H9 (cell line): ENCODE measurements around the gene RRBP1. TPM values are rescaled to one million over a fixed set of nuclear protein-coding genes. Genes with fewer than 3 reads are reported as not detected.

Source experiments
- DNase-seq: peaks from one replicate; pipeline ENCODE4 v3.0.0-alpha.2; 2017
- H2AFZ ChIP-seq: one replicate; pipeline ENCODE4 v1.6.1; 2013; ENCODE audit warnings: mild to moderate bottlenecking, low read length, control low read depth, moderate library complexity
- H2AK5ac ChIP-seq: 2 replicates; pipeline ENCODE4 v1.6.1; 2013; ENCODE audit warnings: low read length, control low read depth, mixed read lengths; ENCODE audit not compliant: insufficient read length
- H2BK120ac ChIP-seq: one replicate; pipeline ENCODE4 v1.6.1; 2013; ENCODE audit warnings: low read depth, mild to moderate bottlenecking, low read length, control low read depth, inconsistent platforms; ENCODE audit not compliant: poor library complexity, severe bottlenecking
- H2BK12ac ChIP-seq: 2 replicates; pipeline ENCODE4 v1.6.1; 2013; ENCODE audit warnings: low read length, control low read depth, mixed read lengths, low read depth; ENCODE audit not compliant: insufficient read length
- H2BK15ac ChIP-seq: 2 replicates; pipeline ENCODE4 v1.6.1; 2013; ENCODE audit warnings: low read depth, low read length, control low read depth
- H2BK20ac ChIP-seq: one replicate; pipeline ENCODE4 v1.6.1; 2013; ENCODE audit warnings: low read depth, mild to moderate bottlenecking, low read length, control low read depth, inconsistent platforms; ENCODE audit not compliant: poor library complexity, severe bottlenecking
- H2BK5ac ChIP-seq: 2 replicates; pipeline ENCODE4 v1.6.1; 2013; ENCODE audit warnings: low read length, control low read depth, mixed read lengths; ENCODE audit not compliant: insufficient read length
- H3K14ac ChIP-seq: 2 replicates; pipeline ENCODE4 v1.6.1; 2013; ENCODE audit warnings: low read length, control low read depth; ENCODE audit not compliant: insufficient read depth
- H3K18ac ChIP-seq: 2 replicates; pipeline ENCODE4 v1.6.1; 2013; ENCODE audit warnings: low read depth, mild to moderate bottlenecking, mixed read lengths, low read length, control low read depth; ENCODE audit not compliant: insufficient read length
- H3K23ac ChIP-seq: 2 replicates; pipeline ENCODE4 v1.6.1; 2013; ENCODE audit warnings: low read length, control low read depth, mixed read lengths, low read depth; ENCODE audit not compliant: insufficient read length
- H3K23me2 ChIP-seq: 2 replicates; pipeline ENCODE4 v1.6.1; 2013; ENCODE audit warnings: low read depth, mild to moderate bottlenecking, mixed read lengths, low read length, control low read depth; ENCODE audit not compliant: insufficient read length, poor library complexity, severe bottlenecking
- H3K27ac ChIP-seq: 2 replicates; pipeline ENCODE4 v1.5.1; 2013; ENCODE audit warnings: low read length, control low read depth, mixed read lengths, low read depth; ENCODE audit not compliant: insufficient read length
- H3K27me3 ChIP-seq: 2 replicates; pipeline ENCODE4 v1.6.1; 2013; ENCODE audit warnings: low read length, control low read depth, inconsistent platforms; ENCODE audit not compliant: insufficient read depth
- H3K4ac ChIP-seq: 2 replicates; pipeline ENCODE4 v1.6.1; 2013; ENCODE audit warnings: low read depth, mild to moderate bottlenecking, control low read depth, inconsistent platforms, low read length, moderate library complexity
- H3K4me1 ChIP-seq: 2 replicates; pipeline ENCODE4 v1.6.1; 2013; ENCODE audit warnings: low read length, control low read depth, inconsistent platforms; ENCODE audit not compliant: insufficient read depth
- H3K4me2 ChIP-seq: 2 replicates; pipeline ENCODE4 v1.6.1; 2013; ENCODE audit warnings: low read length, control low read depth, mixed read lengths; ENCODE audit not compliant: insufficient read length, insufficient read depth
- H3K56ac ChIP-seq: 2 replicates; pipeline ENCODE4 v1.6.1; 2013; ENCODE audit warnings: low read depth, mild to moderate bottlenecking, mixed read lengths, low read length, control low read depth; ENCODE audit not compliant: insufficient read length
- H3K79me1 ChIP-seq: 2 replicates; pipeline ENCODE4 v1.6.1; 2013; ENCODE audit warnings: low read depth, mild to moderate bottlenecking, moderate library complexity, low read length, control low read depth, inconsistent platforms; ENCODE audit not compliant: insufficient read depth, poor library complexity, severe bottlenecking
- H3K79me2 ChIP-seq: 2 replicates; pipeline ENCODE4 v1.6.1; 2013; ENCODE audit warnings: low read length, control low read depth, inconsistent platforms; ENCODE audit not compliant: insufficient read depth
- H3K9ac ChIP-seq: 2 replicates; pipeline ENCODE4 v1.6.1; 2013; ENCODE audit warnings: low read length, control low read depth, mixed read lengths; ENCODE audit not compliant: insufficient read length; ENCODE audit errors: extremely low read depth
- H3K9me3 ChIP-seq: one replicate; pipeline ENCODE4 v1.6.1; 2013; ENCODE audit warnings: low read depth, low read length, inconsistent platforms; ENCODE audit not compliant: control insufficient read depth
- H3T11ph ChIP-seq: one replicate; pipeline ENCODE4 v1.6.1; 2013; ENCODE audit warnings: mild to moderate bottlenecking, low read length, control low read depth, inconsistent platforms
- H4K20me1 ChIP-seq: one replicate; pipeline ENCODE4 v1.6.1; 2013; ENCODE audit not compliant: control insufficient read depth, insufficient read length, insufficient read depth
- H4K5ac ChIP-seq: 2 replicates; pipeline ENCODE4 v1.6.1; 2013; ENCODE audit warnings: low read depth, mild to moderate bottlenecking, mixed read lengths, low read length, control low read depth; ENCODE audit not compliant: insufficient read length
- H4K8ac ChIP-seq: replicated peaks from 2 replicates; pipeline ENCODE4 v1.6.1; 2013; ENCODE audit warnings: low read length, control low read depth, mixed read lengths, low read depth; ENCODE audit not compliant: insufficient read length
- H4K91ac ChIP-seq: 2 replicates; pipeline ENCODE4 v1.6.1; 2013; ENCODE audit warnings: low read depth, mild to moderate bottlenecking, moderate library complexity, mixed read lengths, low read length, control low read depth; ENCODE audit not compliant: insufficient read length
- H3K27ac Mint-ChIP-seq, 3 experiments: 2 replicates in 2 of 3; 3 replicates in 1 of 3; pipeline ENCODE4 v1.8.0; 2020 to 2021; ENCODE audit warnings: mixed read lengths in 3 of 3, mild to moderate bottlenecking in 1 of 3, moderate library complexity in 1 of 3
- H3K27me3 Mint-ChIP-seq: 2 replicates; pipeline ENCODE4 v1.8.0; 2021; ENCODE audit warnings: low read depth, mild to moderate bottlenecking, moderate library complexity, mixed read lengths
- H3K36me3 Mint-ChIP-seq, 3 experiments: 2 replicates in 2 of 3; 3 replicates in 1 of 3; pipeline ENCODE4 v1.8.0; 2020 to 2021; ENCODE audit warnings: low read depth in 3 of 3, mixed read lengths in 3 of 3; ENCODE audit not compliant: insufficient read depth in 1 of 3
- H3K4me1 Mint-ChIP-seq, 2 experiments: 2 replicates each; pipeline ENCODE4 v1.8.0; 2020; ENCODE audit warnings: mixed read lengths in 2 of 2
- H3K4me3 Mint-ChIP-seq, 2 experiments: 2 replicates in 1 of 2; 3 replicates in 1 of 2; pipeline ENCODE4 v1.8.0; 2020 to 2021; ENCODE audit warnings: mild to moderate bottlenecking in 2 of 2, mixed read lengths in 2 of 2, moderate library complexity in 1 of 2
- H3K9me3 Mint-ChIP-seq, 2 experiments: 2 replicates in 1 of 2; 3 replicates in 1 of 2; pipeline ENCODE4 v1.8.0; 2020; ENCODE audit warnings: mild to moderate bottlenecking in 2 of 2, mixed read lengths in 2 of 2, moderate library complexity in 1 of 2
- CTCF ChIP-seq: fragments of 200-600 bp; sonication (generic); conservative IDR thresholded peaks from 3 replicates; pipeline ENCODE4 v1.8.0; 2021; ENCODE audit warnings: antibody characterized with exemption, mild to moderate bottlenecking
- WGBS: extraction: QIAGEN DNeasy Blood & Tissue Kit; methylation state at CpG from one replicate; pipeline ENCODE4 v1.1.7; 2013; ENCODE audit warnings: missing lambda C conversion rate, low lambda C conversion rate, mixed read lengths; ENCODE audit not compliant: insufficient read length; ENCODE audit errors: extremely low coverage; 5-methylcytosine and 5-hydroxymethylcytosine counted together
- total RNA-seq: library from RNA; stranded (reverse); gene quantifications from 2 replicates; pipeline ENCODE4 v1.2.1, GENCODE V29; 2021

Gene RRBP1
- total RNA-seq, 1 experiment from 2014 or later, result 97.8 TPM

DNA sequence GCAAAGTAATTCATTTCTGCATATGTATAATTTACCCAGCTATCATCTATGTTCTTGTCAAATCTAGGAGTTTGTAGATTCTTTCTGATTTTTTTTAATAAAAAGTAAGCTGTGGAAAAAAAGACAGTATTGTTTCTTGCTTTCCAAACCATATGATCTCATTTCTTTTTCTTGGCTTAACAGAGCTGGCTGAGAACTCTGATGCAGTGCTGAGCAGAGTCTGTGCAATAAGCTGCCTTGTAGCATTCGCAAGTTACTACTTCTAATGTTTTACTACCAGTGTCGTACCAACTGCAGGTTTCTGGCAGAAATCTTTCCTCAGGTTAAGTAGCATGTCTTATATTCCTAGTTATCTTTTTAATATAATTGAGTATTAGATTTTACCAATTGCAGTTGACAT is 15.6 kb downstream of the RRBP1 start:
- Histone ChIP-seq H4K8ac (no peak overlapping the region), H3K27me3 (no peaks in the 10 kb centered on the region), H3K4ac (no peak overlapping the region), H3K23me2 (no peaks in the 10 kb centered on the region), H3K79me1 (peaks cover 7% of the 10 kb centered on the region), H2BK12ac (no peak overlapping the region), H2BK20ac (no peak overlapping the region), H3K79me2 (peaks cover 22% of the 10 kb centered on the region; the same call in 1 of the 2 replicates), H3K56ac (no peak overlapping the region), H3K9ac (no peak overlapping the region), H4K91ac (no peak overlapping the region), H3K14ac (no peak overlapping the region), H2AK5ac (no peak overlapping the region), H2AFZ (no peak overlapping the region), H3K4me2 (no peak overlapping the region), H3K18ac (no peak overlapping the region), H2BK120ac (no peak overlapping the region), H3K23ac (no peak overlapping the region), H3K9me3 (no peaks in the 10 kb centered on the region), H3K27ac (no peak overlapping the region), H3K4me1 (peaks cover 2% of the 10 kb centered on the region), H4K20me1 (no peaks in the 10 kb centered on the region), H2BK15ac (no peak overlapping the region), H4K5ac (no peak overlapping the region), H3T11ph (no peak overlapping the region), H2BK5ac (no peak overlapping the region)
- H3K27me3 Mint-ChIP-seq, result no peaks in the 10 kb centered on the region
- no peak overlapping the region for H3K4me3 Mint-ChIP-seq
- peaks cover 31 to 45% of the 10 kb centered on the region in 2 experiments for H3K4me1 Mint-ChIP-seq
- H3K9me3 Mint-ChIP-seq, result no peaks in the 10 kb centered on the region
- DNase-seq, result no peak
- H3K36me3 Mint-ChIP-seq, result peaks cover 4 to 10% (median 6%) of the 10 kb centered on the region in 3 experiments; a peak in 5 of 7 replicates
- WGBS, result no CpG with 5 or more reads among the region's 2 CpGs
- TF ChIP-seq CTCF, result no peak
- no peak overlapping the region for H3K27ac Mint-ChIP-seq
